NCI-H1105 treated with DMSO at 0.1 percent for 48 hours (cell line): ENCODE measurements around the gene OR4C11.

Source experiments
- DNase-seq: peaks from one replicate; lab custom pipeline; 2025; lab: John Stamatoyannopoulos, UW

Gene OR4C11

GRCh38 chr11:55607545-55607944 is at the start of gene OR4C11:
Gene OR4C11 (minus strand): TSS chr11:55607645. CDS start chr11:55604373, 3,272 bp downstream.
- no peak for DNase-seq

GRCh38 chr11:55655096-55655495 is 47.7 kb upstream of the OR4C11 start:
- no peak for DNase-seq

- no peak for DNase-seq
Measured at GRCh38 chr11:55652560-55652959, 45.1 kb upstream of the OR4C11 start.

GRCh38 chr11:55648027-55648426 is 40.6 kb upstream of the OR4C11 start, which contains the start of gene OR4S2:
Gene OR4S2 (plus strand): TSS chr11:55648327. CDS start chr11:55650904, 2,577 bp downstream.
- DNase-seq: no peak

- no peak for DNase-seq
Measured at GRCh38 chr11:55634813-55635212, 27.4 kb upstream of the OR4C11 start, which contains the start of gene OR4P4. Gene OR4P4 (plus strand): TSS chr11:55635113.

- no peak for DNase-seq
Measured at GRCh38 chr11:55624531-55624930, 17.1 kb upstream of the OR4C11 start.

- no peak for DNase-seq
Measured at GRCh38 chr11:55572548-55572947, 34.9 kb downstream of the OR4C11 start.

- no peak for DNase-seq
Measured at GRCh38 chr11:55571828-55572227, 35.6 kb downstream of the OR4C11 start, which contains the start of gene OR4C16. Gene OR4C16 (plus strand): TSS chr11:55572128. CDS start chr11:55572128, 0 bp downstream.

GRCh38 chr11:55554169-55554568 is 53.3 kb downstream of the OR4C11 start, which contains the start of gene OR4C15:
Gene OR4C15 (plus strand): TSS chr11:55554469. CDS start chr11:55554469, 0 bp downstream.
- DNase-seq: no peak
